ENCODE results near the gene RFX2.
"Not testable (repeated sequence)": the region's sequence is repeated elsewhere in the genome, so short reads cannot be mapped to it uniquely, and the experiment has no call there.

The RFX2 gene

DNA sequence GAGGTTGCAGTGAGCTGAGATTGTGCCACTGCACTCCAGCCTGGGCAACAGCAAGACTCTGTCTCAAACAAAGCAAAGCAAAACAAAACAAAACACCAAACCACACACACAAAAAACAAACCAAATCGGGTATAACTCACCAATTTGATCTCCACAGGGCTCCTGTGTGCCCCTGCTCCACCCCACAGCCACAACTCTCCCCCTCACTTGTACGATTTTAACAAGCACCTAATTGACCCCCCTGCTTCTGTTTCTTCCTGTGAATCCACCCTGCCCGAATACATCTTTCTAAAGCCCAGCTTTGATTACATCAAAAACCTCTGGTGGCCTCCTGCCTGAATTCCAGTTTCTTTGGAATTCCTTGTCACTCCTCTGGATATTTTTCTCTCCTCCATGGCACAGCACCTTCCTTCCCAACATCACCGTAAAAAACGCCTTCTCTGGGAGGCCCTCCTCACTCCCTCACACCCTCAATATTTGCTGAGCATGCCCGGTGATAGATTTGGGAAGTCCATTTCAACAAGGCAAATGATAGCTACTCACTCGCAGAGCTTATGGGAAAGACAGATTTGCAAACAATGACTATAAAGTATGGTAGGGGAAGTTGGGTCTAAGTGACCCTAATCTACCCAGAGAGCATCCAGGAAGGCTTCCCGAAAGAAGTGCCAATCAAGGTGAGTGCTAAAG is 120.8 kb downstream of the RFX2 start:
- Histone ChIP-seq H3K27ac (no peak overlapping the region), H3K36me3 (replicated peaks) (no peaks in the 10 kb centered on the region), H3K27me3 (replicated peaks) (no peaks in the 10 kb centered on the region), H3K4me3 (ENCODE audit: low read depth, low read length) (no peak overlapping the region)
- TF ChIP-seq, protein P1, sequence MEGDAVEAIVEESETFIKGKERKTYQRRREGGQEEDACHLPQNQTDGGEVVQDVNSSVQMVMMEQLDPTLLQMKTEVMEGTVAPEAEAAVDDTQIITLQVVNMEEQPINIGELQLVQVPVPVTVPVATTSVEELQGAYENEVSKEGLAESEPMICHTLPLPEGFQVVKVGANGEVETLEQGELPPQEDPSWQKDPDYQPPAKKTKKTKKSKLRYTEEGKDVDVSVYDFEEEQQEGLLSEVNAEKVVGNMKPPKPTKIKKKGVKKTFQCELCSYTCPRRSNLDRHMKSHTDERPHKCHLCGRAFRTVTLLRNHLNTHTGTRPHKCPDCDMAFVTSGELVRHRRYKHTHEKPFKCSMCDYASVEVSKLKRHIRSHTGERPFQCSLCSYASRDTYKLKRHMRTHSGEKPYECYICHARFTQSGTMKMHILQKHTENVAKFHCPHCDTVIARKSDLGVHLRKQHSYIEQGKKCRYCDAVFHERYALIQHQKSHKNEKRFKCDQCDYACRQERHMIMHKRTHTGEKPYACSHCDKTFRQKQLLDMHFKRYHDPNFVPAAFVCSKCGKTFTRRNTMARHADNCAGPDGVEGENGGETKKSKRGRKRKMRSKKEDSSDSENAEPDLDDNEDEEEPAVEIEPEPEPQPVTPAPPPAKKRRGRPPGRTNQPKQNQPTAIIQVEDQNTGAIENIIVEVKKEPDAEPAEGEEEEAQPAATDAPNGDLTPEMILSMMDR (IDR thresholded peaks at IDR 0.05; ENCODE audit: low read depth, low read length, missing control alignments), result no peak
- no peak for DNase-seq
- in situ Hi-C loops (cut with HindIII; ENCODE audit: low pct_ligation_motif_present, low sequenced_read_pairs), result no loop called here

DNA sequence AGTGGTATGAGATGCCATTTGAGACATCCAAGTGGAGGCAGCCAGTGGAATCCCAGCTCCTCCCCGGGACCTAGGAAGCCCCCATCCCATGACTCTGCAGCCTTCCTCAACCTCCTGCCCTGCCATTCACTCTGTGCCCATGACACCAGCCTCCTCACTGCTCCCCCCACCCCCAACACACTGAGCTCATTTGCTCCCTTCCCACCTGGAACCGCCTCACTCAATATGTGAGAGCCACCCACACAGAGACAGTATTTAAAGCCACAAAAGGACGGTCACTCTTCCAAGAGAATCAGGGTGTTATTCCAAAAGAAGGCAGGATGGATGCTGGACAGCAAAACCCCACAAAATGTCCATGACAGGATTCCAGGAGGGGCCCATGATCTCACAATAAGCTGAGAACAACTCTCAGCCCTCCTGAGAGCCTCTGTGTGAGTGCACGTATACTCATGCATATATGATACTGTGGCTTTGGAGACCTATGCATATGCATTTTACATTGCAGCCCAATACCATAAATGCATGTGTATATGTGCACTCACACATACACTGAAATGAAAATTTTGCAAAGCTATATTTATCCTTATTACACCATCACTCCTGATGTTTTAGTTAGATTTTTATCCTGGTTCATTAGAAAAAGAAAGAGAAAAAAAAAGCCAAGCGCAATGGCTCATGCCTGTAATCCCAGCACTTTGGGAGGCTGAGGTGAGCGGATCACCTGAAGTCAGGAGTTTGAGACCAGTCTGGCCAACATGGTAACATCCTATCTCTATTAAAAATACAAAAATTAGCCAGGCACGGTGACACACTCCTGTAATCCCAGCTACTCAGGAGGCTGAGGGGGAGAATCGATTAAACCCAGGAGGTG is 121.5 kb downstream of the RFX2 start:
- DNase-seq, result no peak
- in situ Hi-C loops (cut with HindIII; ENCODE audit: low pct_ligation_motif_present, low sequenced_read_pairs), result no loop called here
- Histone ChIP-seq H3K27me3 (replicated peaks) (no peaks in the 10 kb centered on the region), H3K36me3 (replicated peaks) (no peaks in the 10 kb centered on the region), H3K4me3 (ENCODE audit: low read depth, low read length) (no peak overlapping the region), H3K27ac (no peak overlapping the region)
- TF ChIP-seq, protein P1 (IDR thresholded peaks at IDR 0.05; ENCODE audit: low read depth, low read length, missing control alignments), result no peak

DNA sequence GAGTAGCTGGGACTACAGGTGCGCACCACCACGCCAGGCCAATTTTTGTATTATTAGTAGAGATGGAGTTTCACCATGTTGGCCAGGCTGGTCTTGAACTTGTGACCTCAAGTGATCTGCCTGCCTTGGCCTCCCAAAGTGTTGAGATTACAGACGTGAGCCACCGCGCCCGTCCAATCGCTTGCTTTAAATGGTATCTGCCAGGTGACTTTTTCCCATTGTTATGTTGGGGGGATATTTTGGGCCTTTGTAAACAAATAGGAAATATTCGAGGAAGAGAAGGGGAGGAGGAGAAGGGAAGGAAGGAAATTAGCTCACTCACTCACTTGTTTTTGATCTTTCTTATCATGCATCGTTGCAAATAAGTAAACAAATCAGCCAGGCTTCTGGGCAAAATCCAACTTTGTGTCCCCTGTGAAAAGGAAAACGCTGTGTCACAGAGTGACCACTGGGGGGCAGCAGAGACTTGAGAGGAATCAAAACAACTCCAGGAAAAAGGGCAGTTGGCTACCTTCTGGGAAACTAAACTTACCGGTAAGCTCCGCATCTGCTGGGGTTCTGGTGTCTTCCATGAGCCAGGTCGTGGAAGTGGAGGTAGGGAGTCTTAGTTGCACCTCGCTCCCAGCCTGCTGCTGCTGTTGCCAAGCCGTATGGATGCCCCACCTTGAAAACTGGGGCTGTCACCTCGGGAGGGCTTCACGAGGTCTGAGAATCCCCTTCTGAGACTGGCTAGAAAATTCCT is 123.1 kb downstream of the RFX2 start:
- in situ Hi-C loops (cut with HindIII; ENCODE audit: low pct_ligation_motif_present, low sequenced_read_pairs), result no loop called here
- H3K27ac ChIP-seq, result no peak overlapping the region
- TF ChIP-seq, protein P1 (IDR thresholded peaks at IDR 0.05; ENCODE audit: low read depth, low read length, missing control alignments), result peak; percentile 95
- no peaks in the 10 kb centered on the region for H3K36me3 ChIP-seq (replicated peaks)
- H3K27me3 ChIP-seq (replicated peaks), result no peaks in the 10 kb centered on the region
- DNase-seq, result peak; percentile 37
- peak overlapping the region; percentile 33 for H3K4me3 ChIP-seq (ENCODE audit: low read depth, low read length)

DNA sequence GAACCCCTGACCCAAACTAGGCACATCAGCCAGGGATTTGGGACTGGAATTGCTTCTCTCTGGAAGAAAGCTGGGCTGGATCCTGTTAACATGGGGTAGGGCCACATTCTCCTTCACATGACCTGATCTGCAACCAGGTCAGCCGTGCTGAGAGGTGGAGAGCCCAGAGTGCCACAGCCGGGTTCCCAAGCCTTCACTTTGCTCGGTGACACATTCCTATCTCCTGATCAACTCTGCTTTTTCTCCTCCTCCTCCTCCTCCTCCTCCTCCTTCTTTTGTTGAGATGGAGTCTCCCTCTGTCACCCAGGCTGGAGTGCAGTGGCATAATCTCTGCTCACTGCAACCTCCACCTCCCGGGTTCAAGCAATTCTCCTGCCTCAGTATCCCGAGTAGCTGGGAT is 124.5 kb downstream of the RFX2 start:
- H3K27ac ChIP-seq; DNase-seq; H3K36me3 ChIP-seq (replicated peaks); in situ Hi-C loops (cut with HindIII; ENCODE audit: low pct_ligation_motif_present, low sequenced_read_pairs); H3K27me3 ChIP-seq (replicated peaks); H3K4me3 ChIP-seq (ENCODE audit: low read depth, low read length): not testable (repeated sequence)

DNA sequence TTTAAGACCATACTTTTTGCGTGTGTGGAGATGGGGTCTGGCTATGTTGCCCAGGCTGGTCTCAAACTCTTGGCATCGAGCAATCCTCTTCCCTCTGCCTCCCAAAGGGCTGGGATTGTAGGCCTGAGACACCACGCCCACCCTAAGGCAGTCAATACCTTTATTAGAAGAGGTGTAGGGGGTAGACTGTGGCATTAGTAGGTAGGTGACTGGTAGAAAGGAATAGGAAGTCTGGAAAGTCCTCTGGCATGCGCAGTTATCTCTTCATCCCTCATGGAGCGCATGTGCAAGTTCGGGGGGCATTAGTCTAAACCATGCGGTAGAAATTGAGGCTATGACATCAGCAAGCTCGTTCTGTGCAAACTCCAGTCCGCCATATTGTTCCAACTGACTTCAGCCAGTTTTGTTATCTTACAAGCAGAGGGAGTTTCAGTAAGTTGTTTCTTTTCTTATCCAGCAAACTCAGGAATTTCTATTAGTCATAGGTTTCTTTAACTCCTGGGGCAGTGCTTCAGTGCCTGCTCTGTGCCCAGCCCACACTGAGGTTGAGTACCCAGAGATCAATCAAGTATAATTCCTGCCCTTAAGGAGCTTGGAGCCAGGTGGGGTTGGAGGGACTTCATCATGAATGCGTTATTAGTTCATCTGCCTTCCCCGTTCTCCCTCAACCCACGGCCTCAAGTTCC is 125.1 kb downstream of the RFX2 start:
- Histone ChIP-seq H3K27me3 (replicated peaks) (no peaks in the 10 kb centered on the region), H3K27ac (no peak overlapping the region), H3K4me3 (ENCODE audit: low read depth, low read length) (no peak overlapping the region), H3K36me3 (replicated peaks) (no peaks in the 10 kb centered on the region)
- in situ Hi-C loops (cut with HindIII; ENCODE audit: low pct_ligation_motif_present, low sequenced_read_pairs), result no loop called here
- DNase-seq, result peak; percentile 46
- TF ChIP-seq, protein P1 (IDR thresholded peaks at IDR 0.05; ENCODE audit: low read depth, low read length, missing control alignments), result no peak
